UCSD-AML1 (cell line): ENCODE results near the gene TEX44.

ENCODE experiments used
- DNase-seq: peaks from one replicate; lab custom pipeline; 2025; ENCODE audit not compliant: unreplicated experiment; lab: John Stamatoyannopoulos, UW

Gene TEX44

GRCh38 chr2:231604685-231605606 is 12.3 kb downstream of the TEX44 start:
- DNase-seq = peak; percentile 87

DNA sequence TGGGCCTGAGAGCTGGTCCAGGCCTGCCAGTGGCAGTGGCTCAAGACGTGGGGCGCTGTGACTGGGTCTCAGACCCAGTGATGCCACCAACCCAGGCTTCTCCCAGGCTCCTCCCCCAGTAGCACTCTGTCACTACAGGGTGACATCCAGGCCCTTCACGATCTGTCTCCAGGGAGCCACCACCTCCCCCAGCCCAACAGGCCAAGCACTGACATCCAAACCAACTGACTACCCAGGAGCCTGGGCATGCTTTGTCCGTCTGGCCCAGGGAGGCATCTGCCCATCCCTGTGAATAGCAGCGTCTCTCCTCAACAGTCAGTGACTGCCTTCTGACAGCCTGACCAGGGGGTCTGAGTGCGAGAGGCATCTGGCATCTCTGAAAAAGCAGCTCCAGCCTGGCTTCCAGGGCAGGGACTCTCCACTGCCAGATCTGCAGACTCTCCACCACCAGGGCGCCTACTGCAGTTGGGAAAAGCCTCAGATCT is 13.0 kb downstream of the TEX44 start:
- DNase-seq = no peak

GRCh38 chr2:231606941-231607340 is 14.3 kb downstream of the TEX44 start:
- no peak for DNase-seq

GRCh38 chr2:231611273-231612108 is 18.8 kb downstream of the TEX44 start:
- peak; percentile 63 for DNase-seq

DNA sequence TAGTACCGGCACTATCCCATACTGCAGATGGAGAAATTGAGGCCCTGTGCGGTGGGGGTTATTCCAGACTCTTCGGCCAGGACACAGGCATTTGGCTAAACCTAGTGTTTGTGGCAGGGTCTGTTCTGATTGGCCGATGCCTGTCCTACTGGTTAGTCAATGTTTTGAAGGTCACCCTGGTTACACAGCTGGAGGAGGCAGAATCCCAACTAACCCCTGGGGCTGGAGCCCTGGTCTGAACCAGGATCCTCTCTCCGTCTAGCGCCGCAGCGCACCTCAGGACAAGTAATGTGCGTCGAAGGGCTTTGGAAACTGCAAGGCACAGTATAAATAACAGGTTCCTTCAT is 19.4 kb downstream of the TEX44 start:
- no peak for DNase-seq

- peak; percentile 91 for DNase-seq
Measured at GRCh38 chr2:231612456-231613330, 20.0 kb downstream of the TEX44 start.

DNA sequence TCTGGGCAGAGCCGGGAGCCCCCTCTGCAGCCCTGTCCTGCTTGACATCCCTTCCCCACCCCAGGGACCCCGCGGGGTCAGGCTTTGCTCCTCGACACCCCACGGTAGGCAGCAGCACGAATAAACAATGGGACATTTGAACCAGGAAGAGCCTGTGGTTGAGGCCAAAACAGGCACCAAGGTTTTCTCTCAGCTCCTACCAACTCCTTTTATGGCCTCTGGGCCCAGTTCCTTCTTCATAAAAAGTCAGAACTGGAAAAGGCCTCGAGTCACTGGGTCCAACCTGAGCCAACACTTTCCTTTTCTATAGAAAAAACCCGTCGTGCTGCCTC is 20.6 kb downstream of the TEX44 start:
- no peak for DNase-seq

- DNase-seq = peak; percentile 94
Measured at GRCh38 chr2:231613663-231614558, 21.2 kb downstream of the TEX44 start.

GRCh38 chr2:231614559-231615057 is 21.9 kb downstream of the TEX44 start:
- peak; percentile 77 for DNase-seq

DNA sequence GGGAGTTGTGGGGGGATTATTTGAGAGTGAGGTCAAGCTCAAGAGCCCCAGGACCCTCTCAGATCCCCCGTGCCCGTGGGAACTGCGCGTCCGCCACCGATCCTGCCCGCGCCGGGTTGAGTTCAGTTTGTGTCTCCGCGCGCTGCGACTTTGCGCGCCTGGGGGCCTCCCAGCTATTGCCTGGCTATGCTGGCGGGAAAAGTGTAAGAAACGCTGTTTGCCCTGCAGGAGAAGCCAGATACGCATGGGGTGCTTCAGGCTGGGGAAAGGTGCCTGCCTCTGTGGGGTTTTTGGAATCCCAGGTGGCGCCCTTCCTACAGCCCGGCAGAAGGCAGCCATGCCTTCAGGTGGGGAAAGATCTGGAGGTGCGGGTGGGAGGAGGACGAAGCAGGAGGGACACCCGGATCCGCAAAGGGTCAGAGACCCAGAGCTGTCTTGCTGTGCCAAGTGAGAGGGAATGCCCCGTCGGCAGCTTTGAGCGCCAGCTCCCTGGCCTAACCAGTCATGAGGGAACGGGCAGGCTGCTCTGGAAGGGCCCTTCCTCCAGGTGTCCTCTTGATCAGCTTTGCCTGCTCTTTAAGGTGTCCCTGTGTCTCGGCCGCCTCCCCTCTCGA is 22.5 kb downstream of the TEX44 start:
- no peak for DNase-seq

GRCh38 chr2:231616296-231616695 is 23.6 kb downstream of the TEX44 start:
- no peak for DNase-seq

- DNase-seq = peak; percentile 27
Measured at GRCh38 chr2:231617059-231617926, 24.6 kb downstream of the TEX44 start.

DNA sequence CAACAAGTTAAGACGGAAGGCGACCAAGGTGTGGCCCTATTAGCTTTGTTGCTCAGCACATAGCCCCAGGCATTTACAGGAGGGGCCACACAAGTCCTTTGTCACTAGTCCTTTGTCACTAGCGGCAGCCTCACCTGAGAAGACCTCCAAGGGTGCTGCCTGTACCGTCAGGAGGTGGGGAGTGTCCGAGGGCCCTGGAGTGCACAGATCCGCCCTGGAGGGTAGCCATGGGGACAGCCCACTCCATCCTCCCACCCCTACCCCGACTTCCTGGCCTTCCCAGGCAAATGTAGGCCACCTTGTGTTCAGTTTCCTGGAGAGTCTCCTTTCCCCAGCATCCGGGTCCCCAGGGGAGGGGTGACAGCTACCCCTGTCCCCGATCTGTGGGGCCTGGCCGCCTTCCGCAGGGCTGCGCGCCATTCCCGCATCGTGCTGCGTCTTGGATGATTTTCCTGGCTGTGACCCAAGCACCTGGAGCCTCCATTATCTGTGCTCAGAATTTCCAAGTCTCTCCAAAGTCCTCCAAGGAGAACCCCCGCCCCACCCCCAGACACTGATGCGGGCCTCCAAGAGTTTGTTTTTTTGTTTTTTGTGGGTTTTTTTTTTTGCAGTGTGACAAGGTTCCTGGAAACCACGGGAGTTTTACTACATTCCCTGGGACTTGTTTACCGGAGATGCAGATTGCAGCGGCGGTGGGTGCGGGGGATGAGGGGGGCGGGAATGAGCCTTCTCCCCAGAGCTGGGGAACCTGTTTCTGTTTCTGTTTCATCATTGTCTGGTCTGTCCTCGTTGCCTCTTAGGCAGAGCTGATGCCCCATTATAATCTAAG is 28.6 kb downstream of the TEX44 start:
- DNase-seq = no peak

- DNase-seq = no peak
Measured at GRCh38 chr2:231622963-231623362, 30.3 kb downstream of the TEX44 start.

DNA sequence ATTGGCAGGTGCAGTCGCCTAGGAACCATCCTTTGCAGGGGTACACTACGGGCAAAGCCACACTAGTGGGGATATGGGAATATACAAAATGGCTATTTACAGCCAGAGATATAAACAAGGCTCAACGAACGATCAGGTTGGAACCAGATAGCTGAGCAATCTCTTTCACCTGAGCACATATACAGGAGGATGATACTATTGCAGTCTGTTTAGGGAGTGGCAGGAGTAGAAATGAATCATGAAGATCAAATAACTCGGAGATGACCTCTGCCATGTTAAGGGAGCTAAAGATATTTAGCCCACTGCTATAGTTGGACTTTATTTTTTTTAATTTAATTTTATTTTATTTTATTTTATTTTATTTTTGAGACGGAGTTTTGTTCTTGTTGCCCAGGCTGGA is 33.8 kb downstream of the TEX44 start:
- no peak for DNase-seq

DNA sequence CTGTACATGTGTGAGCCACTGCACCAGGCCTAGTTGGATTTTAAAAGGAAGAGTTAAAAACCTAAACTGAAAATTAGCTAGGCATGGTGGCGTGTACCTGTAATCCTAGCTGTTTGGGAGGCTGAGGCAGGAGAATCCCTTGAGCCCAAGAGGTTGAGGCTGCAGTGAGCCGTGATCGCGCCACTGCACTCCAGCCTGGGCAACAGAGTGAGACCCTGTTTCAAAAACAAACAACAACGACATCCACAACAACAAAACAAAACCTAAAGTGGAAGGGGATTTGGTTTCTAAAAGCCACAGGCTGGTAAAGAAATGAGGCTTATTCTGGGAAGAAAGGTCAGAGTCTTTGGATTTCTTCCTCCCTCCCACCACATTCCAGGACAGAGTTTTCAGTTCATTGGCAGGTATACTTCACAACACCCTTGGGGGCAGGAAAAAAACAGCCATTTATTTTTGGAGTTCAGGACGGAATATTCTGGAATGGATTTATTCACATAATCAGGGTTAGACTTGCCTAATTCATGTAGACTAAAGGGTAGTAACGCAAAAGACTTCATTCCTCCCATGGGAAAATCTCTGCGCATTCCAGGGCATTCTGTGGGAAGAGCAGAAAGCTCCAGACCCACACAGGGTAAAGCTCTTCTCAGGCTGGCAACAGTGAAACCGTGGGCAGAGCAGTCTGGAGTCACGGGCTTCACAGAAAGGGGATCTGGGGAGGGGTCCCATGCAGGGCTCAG is 34.9 kb downstream of the TEX44 start:
- no peak for DNase-seq

DNA sequence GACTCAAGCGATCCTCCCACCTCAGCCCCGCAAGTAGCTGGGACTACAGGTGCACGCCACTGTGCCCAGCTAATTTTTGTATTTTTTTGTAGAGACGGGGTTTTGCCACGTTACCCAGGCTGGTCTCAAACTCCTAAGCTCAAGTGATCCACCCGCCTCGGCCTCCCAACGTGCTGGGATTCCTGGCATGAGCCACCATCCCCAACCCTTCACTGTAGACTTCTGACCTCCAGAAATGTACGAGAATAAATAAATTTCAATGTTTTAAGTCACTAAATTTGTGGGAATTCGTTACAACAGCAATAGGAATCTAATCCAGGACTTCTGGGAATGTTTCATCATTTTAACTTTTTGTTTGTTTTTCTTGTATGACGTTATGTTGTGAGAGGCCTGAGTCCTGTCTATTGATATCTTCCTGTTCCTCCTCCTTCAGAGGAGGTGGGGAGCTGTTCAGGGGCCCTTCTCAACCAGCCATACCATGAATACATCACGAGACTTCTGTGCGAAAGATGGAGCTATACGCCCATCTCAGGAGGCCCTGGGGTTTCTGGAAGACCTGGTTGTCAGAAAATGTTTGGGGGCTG is 40.0 kb downstream of the TEX44 start:
- DNase-seq = no peak
